Activated CD8-positive, alpha-beta memory T cell treated with anti-CD3 and anti-CD28 coated beads for 24 hours (primary cell): Measurements from ENCODE around the gene ATP11C.
"Not testable (repeated sequence)": the region's sequence is repeated elsewhere in the genome, so short reads cannot be mapped to it uniquely, and the experiment has no call there.

ENCODE experiments used
- DNase-seq: peaks from one replicate; pipeline ENCODE4 v3.0.0-alpha.2; 2020

ATP11C gene

DNA sequence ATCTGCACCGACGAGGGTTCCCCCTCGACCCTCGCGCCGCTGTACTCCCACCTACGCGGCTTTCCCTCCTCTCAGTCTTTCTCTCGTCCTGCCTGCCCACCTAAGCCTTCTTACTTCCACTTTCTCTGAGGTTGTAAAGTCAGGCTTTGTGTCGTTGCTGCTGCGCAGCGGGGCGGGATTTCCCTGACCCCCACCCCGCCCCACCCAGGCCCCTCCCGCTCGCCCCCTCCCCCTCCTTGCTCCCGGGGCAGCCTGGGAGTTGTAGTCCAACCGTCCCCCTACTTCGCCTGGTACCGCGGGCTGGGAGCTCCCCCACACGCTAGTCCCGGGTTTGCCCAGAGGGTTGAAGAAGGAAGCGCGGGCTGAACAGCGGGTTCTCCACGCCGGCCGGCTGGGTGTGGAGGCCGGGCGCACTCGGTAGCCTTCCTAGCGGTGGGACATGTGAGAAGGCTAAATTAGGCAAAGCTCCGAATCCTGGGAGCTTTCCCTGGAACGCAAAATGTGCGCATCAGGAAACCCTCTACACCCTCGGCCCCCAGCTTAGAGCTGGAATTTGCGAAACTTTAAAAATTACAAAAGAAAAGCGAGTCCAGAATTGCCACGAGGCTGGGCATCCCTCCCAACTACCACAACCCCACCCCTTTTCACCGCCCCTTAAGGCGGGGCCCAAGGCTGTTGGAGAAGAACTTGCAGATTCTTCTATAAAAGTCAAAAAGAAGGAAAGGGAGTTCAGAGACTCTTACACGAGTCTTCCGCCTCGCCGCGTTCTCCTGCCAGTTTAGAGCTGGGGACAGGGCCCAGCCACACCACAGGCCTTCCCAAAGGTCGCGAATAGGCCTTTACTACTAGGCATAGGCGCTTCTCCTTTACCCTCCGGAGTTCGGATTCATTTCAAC lies at the start of gene ATP11C:
TSS of gene ATP11C (minus strand) at position 153 of the 896 bp plus-strand sequence. CDS start 1,011 bp downstream, outside the sequence.
- DNase-seq: peak; percentile 89

- DNase-seq: no peak
Observed at GRCh38 chrX:139974471-139974870, 41.6 kb upstream of the ATP11C start.

DNA sequence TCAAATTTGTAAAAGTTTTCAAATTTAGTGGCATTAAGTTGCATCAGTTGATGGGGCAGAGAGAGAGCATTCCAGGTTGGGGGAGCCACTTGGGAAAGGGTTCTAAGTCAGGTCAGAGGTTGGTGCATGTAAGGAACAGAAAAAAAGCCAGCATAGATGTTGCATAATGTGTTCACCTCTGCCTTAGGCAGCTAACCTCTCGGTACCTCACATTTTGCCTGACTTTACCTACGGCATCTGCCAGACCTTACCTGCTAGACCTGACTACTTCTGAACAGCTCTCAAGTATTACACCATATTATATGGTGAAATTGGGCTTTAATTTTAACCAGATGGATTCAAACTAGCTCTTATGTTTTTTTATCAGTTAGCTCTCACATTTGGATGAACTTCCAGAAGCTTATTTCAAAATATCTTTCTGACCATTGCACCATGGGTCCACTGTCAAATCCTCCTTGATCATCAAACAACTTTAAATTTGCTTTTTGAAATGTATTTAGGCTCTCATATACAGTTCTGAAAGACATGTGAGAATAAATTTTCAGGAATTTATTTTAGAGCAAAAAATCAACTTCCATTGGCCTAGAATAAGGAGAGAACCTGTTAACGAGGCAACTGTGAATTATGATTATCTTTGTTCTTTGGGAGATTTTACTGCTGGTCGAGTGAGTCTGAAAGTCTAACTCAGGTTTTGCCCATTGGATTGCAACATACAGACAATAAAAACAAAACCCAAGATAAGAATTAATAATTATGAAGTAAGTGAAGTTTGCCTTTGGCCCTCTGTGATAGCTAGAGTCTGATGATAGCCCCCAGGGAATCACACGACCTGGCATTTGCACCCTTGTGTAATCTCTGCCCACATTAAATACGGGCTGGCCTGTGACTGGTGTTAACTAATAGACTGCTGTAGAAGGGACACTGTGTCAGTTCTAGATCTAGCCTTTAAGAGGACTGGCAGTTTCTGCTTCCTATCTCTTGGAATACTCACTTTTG lies 40.1 kb upstream of the ATP11C start:
- DNase-seq: no peak

DNA sequence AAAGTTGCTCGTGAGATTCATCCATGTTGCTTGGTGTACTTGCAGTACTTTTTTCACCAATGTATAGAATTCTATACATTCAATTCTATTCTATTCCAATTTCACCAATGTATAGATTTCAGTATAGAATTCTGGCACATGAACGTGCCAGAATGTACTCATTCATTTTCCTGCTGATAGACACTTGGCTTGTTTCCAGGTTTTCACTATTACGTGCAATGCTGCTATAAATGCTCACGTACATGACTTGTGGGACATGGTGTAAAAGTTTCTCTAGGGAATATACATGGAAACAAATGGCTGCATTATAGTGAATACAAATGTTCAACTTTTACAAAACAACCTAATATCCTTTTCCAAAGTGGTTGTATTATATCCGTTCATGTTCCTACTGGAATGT lies 39.3 kb upstream of the ATP11C start:
- DNase-seq: no peak

DNA sequence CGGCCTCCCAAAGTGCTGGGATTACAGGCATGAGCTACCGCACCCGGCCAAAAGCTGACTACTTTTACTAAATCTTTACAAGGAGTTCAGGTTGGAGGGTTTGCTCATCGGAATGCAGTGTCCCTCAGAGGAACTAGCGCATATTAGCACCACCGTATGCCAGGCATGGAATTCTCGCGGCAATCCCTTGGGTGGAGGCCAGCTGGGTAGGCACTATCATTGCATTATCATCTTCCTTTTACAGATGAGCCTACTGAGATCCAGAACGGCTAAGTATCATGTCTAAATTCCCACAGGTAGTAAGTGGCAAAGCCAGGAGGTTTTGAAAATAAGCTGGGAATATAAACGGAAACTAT lies 38.5 kb upstream of the ATP11C start:
- no peak for DNase-seq

DNA sequence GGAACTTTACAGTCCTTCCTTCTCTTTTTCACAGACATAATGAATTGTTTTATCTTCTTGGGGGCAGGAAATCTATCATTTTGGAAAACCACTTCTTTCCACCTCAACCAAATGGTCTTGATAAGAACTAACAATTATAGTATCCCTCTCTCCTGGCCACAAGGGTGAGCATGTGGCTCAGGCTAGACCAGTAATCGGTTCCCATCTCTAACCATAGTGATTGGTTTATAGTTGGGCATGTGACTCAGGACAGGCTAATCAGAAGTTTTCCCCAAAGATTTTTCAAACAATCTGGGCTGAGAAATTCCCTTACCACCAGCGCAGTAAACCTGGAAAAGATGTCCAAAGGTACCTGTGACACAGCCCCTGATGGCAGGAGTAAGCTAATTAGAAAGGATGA lies 36.4 kb upstream of the ATP11C start:
- no peak for DNase-seq

DNA sequence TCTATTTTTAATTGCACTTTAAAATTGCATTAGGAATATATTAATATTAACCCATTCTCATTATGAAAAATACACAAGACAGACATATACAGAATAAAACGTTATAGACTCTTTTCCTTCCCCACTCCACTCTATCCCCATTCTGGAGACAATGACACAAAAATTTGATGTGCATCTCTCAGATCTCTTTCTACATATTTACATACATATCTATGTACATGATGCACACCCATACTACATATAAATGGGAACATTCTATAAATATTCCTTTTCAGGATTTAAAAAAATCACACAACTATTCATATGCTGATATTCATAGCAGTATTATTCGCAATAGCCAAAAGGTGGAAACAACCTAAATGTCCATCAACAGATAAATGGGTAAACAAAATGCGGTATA lies 34.9 kb upstream of the ATP11C start:
- no peak for DNase-seq

DNA sequence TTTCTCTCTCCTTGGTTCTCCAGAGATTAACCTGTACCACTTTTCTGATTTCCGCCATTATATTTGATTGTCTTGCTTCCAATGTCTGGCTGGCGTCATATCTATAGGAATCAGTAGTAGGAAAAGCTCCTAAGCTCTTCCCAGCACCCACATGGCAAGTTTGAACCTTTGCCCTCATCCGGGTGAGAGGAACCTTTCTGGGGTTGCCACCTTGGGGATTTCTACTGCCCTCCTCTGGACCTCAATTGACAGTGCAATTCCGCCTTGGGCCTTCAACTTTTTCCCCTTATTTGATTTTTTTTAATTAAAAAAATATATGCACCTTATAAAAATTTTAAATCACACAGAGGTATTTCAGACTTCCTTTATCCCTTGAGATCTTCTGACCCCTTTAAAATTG lies 34.4 kb upstream of the ATP11C start:
- DNase-seq: no peak

- DNase-seq: not testable (repeated sequence)
Observed at GRCh38 chrX:139966159-139966558, 33.3 kb upstream of the ATP11C start.

- no peak for DNase-seq
Observed at GRCh38 chrX:139965421-139965820, 32.6 kb upstream of the ATP11C start, which contains the start of gene CXorf66. Gene CXorf66 (minus strand): TSS chrX:139965521. CDS start chrX:139965496, 25 bp downstream.

DNA sequence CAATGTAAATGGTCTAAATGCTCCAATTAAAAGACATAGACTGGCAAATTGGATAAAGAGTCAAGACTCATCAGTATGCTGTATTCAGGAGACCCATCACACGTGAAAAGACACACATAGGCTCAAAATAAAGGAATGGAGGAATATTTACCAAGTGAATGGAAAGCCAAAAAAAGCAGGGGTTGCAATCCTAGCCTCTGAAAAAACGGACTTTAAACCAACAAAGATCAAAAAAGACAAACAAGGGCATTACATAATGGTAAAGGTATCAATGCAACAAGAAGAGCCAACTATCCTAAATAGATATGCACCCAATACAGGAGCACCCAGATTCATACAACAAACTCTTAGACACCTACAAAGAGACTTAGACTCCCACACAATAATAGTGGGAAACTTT lies 28.2 kb upstream of the ATP11C start:
- DNase-seq: not testable (repeated sequence)

DNA sequence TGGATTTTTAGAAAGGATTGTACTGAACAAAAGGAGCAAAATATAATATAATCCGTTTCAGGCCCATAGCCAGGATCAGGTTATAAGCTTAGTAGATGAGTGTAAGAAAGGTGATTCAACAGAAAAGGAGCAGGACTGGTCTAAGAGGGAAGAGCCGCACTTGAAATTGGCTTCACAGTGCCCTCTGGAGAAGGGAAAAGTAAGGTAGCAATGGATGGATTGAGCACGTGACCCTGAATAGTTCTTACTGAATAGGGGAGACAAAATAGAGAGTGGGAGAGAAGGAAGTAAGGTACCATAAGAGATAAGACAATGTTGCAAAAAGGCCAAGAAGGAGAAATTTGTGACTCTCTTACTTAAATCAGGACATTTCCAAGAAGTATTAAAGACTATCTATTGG lies 16.9 kb upstream of the ATP11C start:
- DNase-seq: no peak

- DNase-seq: no peak
Observed at GRCh38 chrX:139945075-139945474, 12.2 kb upstream of the ATP11C start.

DNA sequence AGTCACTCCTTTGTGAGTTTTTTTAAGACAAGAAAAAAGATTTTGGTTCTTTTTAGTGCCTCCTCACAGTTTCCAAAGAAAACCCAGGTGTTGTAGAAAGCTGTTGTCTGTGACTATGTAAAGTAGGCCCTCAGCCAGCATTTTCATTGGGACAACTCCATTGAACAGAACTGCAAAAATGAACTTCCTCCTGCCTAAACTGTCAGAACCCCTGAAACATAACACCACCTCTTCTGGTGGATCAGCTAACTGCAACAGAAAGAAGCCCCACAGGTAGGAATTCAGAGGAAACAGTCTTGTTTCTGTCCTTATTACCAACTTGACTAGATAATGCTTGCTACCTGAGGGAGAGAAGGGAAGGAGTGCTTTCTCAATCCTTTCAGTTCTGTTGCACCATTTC lies 3.4 kb upstream of the ATP11C start:
- no peak for DNase-seq

DNA sequence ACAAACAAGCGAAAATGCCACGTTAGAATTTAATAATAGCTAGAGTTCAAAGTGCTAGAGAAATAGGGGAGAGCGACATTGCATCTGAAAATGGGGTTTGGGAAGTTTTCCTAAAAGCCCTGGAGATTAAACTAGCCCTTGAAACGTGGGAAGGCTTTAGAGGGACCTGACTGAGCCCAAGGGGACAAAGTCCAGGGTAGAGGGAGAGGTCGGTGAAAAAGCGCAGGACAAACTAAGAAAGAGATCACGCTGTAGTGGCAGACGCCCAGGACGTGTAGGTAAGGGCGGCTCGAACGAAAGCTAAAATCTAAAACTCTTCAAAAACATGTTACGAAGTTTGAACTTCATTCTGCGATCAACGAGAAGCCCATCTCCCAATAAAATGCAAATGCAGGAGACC lies 1.1 kb upstream of the ATP11C start:
- no peak for DNase-seq

DNA sequence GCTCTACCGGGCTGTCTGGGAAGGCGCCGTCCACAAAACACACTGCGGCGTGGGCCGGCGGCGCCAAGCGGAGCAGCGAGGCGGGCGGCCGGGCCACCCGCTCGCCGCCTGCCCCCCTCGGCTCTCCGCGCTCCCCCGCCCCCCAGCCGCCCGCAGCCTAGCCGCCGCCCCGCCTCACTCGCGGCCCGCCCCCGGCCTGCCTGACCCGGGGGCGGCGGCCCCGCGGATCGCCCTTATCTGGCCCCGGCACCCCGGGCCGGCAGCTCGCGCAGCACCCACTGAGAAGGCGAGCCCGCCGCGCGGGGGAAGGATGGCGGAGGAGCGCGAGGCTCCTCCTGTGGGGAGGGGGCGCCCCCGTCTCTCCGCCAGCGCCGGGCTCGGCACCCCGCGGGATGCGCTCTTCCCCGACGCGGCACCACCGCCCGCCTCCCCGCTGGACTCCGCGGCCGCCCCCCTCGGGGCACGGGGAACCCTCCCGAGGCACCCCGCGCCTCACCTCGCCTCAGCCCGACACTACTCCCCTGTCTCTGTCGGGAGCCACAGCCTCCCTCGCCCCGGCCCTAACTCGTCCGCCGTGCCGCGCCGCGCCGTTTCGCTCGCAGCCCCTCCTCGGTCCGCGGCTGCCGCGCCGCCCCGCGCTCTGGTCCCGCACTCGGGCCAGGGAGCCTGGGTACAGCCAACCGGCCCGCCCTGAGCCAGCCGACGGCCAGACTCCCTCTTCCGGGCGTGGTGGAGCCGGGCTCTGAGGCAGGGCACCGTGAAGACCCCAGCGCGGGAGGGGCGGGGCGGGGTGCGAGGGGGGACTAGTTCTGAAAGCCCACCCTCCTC lies 566 bp downstream of the ATP11C start:
- peak; percentile 82 for DNase-seq

GRCh38 chrX:139931646-139932072 lies 1.2 kb downstream of the ATP11C start:
- DNase-seq: peak; percentile 67

GRCh38 chrX:139930916-139931645 lies 1.8 kb downstream of the ATP11C start:
- peak; percentile 68 for DNase-seq

DNA sequence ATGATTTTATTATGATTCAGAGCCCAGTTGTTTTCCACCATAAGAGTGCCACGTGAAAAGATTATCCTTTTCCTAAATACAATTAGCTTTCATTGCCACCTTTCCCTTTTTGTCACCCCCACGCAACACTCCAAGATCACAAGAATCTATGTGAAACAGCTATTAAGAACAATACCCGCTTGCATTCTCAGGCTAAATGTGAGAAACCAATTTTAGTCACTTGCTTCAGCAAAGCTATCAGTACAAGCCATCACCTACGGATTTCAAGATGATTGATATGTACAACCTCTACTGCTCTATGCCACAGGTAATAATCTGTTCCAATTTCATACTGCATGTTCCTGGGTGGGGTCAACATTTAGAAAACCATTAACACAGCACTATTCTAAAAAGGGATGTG lies 2.5 kb downstream of the ATP11C start:
- no peak for DNase-seq

DNA sequence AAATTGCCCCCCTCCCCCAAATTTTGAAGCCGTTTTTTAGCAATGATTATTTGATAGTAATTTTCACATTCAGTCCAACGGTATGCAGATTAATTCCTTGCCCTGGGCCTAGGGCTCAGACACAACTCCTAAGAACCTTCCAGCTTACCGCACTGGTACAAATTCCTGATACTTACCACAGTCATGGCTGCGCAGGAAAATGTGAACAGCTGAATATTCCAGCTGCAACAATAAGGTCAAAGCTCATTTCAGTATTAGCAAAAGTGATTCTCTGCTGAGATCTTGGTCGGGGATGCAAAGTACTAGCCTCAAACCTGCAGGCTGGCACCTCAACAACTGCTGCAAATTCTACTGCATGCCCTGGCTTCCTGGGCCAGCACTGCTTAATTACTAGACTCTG lies 3.0 kb downstream of the ATP11C start:
- DNase-seq: no peak

GRCh38 chrX:139924696-139925095 lies 8.2 kb downstream of the ATP11C start:
- no peak for DNase-seq
